Activated gamma-delta T cell treated with Interleukin-2 at 50 U/mL for 16 hours (primary cell): Measurements from ENCODE around the gene RASSF4.

Source experiments
- DNase-seq: peaks from one replicate; pipeline ENCODE4 v3.0.0-alpha.2; 2020

RASSF4 gene

DNA sequence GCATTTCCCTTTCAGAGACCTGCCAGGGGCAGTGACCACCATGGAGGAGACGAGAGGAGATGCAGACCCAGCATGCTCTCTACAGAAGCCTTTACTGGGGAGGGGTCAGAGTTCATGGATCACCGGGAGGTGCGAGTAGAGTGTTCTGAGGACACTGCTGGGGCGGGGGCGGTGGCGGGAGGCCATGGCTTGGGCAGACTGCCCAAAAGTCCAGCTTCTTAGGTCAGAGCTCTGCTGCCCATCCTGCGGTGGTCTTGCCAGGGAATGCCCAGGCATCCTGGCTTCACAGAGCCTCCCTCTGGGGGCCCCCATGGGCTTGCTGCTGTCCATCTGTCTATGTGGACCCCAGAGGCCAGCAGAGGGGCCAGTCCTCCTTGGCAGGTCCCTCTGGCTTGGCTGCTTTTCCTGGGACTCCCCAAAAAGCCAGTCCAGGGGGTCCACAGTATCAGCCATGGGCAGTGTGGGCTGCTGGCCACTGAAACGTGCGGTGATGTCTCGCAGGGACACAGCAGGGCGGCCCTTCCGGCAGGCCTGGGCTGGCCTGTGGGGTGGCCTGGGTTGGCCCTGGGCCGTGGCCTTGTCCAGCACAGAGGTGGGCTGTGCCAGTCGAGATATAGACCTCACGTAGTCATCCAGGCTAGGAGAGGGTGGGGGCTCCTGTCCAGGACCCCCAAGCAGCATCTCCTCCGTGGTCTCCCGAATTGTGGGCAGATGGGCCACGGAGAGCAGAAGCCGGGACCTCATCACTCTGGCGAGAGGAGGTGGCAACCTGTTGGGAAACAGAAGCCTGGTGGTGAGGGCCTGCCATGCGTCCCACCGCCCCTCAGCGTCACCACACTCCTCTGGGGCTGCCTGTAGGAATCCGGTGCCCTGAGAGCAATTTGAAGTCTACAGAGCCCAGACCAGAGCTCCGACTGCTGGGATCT is 17.9 kb downstream of the RASSF4 start:
- DNase-seq: no peak

DNA sequence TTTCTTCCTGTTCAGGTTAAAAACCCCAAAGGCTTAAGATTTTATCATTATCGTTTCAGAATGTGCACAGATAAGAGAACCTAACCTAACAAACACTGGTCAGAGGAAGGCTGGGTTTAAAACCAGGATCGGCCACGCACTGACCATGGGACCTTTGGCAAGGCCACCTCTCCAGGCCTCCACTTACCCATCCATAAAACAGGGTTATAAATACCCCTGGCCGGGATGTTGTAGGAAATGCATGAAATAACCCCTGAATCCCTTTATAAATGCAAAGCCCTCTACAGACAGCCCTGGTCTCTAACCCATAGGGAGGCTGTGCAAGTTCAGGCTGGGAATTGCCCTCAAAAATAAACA is 18.6 kb downstream of the RASSF4 start:
- no peak for DNase-seq

DNA sequence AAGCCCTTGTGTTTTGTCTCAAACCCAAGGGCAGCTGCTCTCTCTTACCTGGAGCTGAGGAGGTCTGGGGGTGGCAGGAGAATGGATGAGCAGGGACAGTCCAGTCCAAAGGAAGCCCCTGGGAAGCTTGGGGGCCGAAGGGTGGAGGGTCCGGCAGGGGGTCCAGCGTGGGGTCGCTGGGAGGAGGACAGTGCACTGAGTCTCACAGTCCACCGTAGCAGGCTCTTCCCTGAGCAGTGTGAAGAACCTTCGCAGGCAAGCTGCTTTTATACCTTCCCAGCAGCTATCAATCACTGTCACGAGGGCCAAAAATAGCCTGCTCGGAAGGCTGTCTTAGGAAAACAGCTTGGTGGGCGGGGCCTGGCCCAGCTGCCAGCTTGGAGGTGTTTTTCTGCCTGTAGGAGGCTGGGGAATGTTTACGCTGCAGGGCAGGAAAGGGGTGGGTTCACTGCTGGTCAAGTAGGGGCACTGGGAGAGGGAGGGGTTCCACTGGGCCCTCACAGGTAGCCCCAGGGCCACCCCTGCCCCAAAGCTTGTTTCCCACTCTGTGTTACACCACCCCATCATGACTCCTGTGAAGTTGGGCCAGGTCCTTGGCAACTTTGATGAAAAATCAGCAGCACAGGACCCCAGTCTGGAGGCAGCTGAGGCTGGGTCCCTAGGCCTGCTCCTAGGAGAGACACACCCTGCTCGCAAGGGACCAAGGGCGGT is 19.1 kb downstream of the RASSF4 start, which contains the start of gene DEPP1:
TSS of gene DEPP1 (minus strand) at position 240 of the 711 bp plus-strand sequence. CDS start 779 bp downstream, outside the sequence.
- no peak for DNase-seq

DNA sequence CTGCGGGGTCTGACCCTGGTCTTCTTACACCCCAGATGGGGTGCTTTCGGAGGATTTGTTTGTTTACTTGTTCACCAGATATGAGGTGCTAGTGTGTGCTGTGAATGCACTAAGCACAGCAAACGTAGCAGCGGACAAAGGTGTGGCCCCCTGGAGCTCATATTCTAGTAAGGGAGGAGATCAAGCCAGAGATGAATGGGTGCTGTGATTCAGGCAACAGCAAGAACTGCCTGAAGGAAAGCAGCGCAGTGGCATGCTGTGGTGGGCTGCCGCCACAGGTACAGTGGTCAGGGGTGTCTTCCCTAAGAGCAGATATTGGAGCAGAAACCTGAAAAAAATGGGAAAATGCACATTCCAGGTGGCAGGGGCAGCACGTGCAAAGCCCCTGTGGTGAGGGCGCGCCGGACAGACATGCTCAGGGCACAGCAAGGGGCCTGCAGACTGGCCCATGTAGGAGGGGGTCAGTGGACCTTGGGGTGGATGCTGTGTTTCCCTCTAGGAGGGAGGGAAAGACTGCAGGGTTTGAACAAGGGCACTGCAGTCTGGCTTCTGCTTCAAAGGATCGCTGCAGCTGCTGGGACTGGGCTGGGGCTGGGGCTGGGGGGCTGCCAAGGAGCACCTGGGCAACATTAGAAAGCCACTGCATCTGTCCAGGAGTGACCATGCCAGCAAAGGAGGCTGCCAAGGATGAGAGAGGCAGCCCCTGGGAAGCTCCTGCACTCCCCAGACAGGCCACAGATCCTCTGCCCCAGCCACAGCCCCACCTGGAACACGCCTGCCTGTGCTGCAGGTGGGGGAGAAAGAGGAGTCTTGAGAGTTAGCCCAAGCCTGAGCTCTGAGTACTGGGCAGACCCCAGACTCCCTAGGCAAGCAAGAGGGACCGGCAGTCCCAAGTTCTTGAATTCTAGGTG is 19.9 kb downstream of the RASSF4 start:
- DNase-seq: no peak

DNA sequence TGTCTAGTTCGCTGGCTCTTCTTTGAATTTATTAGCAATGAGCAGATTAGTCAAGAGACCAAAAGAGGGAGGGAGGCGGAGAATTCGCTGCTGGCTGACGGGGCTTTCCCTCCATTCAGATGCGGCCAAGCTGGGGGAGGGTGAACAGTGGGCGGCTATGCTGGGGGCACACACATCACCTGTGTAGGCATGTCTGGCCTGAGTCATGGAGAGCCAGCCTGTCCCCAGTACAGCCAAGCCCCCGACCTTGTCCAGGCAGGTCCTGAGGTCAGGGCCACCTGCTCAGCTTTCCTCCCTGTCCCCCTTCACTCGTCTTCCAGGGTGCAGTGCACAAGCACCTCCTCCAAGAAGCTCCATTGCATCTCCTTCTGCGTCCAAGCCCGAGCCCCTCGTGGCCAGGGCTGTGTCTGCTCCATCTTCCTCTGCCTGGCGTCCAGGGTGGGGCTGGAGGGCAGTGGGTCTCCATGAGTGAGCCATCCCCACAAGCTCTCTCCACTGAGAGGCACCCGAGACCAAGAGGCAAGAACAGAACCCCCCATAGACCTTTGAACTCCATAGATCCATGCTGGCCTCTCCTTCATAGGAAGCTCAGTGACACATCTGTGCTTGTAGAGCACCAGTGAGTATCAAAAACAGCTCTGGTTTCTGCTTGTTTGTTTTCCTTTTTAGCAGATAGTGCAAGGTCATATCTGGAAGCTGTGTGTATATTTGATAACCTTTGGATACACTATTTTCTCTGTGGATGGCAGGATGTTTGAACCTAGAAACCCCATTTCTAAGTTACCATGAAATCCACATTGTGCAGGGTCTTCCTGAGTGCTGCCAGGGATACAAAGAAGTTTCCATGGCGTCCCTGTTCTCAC is 20.9 kb downstream of the RASSF4 start:
- DNase-seq: no peak

- no peak for DNase-seq
Observed at GRCh38 chr10:44981172-44982113, 21.8 kb downstream of the RASSF4 start.

GRCh38 chr10:44982114-44982460 is 22.5 kb downstream of the RASSF4 start:
- DNase-seq: no peak

GRCh38 chr10:44982496-44982895 is 22.9 kb downstream of the RASSF4 start:
- no peak for DNase-seq

DNA sequence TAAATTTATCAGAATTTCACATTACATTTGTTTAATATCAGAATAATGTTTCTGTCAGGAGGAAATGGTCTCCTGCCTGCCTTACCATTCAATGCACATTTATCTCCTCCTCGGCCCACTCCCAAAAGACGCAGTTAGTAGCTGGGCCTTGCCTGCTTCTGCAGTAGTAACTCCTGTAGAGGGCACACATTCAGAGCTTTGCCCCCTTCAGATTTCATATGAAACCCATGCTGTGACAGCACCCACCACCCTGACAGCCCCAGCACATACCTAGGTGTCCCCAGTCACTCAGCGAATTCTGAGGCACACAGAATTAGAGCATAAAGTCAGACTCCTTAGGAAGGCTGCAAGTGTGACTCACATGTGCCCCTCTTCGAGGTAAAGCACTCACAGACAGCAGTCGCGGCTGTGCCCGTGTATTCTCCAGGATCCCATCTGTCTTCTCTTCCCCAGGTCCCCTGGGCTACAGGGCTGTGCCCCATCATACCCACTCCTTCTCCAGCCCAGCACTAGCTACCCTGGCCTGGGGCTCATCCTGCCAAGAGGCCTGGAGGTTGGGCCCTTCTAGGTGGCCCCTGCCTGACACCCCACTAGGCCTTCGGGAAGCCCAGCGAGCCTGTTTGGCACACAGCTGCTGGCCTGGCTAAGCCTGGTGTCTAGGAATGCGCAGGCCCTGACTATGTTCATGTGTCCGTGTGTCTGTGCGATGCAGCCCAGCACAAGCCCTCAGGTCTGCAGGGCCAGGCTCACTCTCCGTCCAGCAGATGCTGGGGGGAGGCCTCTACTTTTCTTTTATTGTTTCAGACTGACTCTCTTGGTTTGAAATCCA is 23.7 kb downstream of the RASSF4 start:
- DNase-seq: no peak

DNA sequence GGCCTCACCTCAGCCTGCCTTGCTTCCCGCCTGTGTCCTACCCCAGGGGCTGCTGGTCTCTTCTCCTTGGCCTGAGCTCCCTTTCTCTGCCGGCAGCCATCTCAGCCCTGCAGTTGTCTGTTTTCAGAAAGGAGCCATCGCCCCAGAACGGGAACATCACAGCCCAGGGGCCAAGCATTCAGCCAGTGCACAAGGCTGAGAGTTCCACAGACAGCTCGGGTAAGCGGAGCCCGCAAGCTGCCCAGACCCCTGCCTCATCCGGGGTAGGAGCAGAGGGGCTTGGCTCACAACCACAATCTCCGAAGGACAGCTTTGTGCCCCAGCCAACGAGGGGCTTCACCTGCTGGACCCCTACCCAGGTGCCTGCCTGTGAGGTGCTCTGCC is 24.3 kb downstream of the RASSF4 start:
- no peak for DNase-seq

- no peak for DNase-seq
Observed at GRCh38 chr10:44984671-44985101, 25.1 kb downstream of the RASSF4 start.

DNA sequence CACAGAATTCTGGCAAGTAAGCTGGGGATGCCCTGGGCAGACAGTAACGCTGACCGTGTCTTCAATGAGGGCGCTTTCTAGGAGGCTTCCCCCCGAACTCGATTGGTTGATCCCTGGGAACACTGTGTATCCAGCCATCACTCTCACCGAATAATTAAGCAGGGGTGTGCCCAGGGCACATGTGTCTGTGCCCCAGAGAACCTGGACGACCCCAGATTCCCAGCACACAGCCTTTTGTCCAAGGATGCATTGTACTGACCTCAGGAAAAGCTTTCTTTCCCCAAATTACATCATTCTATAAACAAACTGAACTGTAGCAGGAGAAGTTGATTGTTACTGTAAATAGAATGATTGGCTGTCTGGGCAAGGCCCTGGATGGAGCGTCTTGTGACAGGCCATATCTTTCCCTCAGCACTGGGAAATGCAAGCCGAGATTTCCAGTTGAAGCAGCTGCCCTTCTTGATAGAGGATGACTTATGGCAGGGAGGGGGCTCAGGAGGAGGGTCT is 25.6 kb downstream of the RASSF4 start:
- DNase-seq: no peak

DNA sequence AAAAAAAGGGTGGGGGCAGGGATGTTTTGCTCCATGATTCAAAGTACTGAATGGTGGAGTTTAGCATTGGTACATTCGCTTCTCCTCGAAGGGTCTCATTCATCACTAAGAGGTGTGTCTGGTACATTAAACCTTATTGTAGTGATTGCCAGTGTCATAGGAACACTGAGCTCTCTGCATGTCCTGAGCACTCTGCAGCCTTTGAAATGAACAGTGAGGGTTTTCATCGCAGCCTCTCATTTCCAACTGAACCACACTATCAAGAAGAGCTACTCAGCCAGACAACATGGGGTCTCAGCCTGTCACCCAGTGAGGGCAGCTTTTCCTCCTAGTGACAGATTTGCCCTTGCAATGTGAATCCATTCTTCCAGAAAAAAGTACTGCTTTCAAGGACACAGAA is 26.6 kb downstream of the RASSF4 start:
- no peak for DNase-seq

- DNase-seq: no peak
Observed at GRCh38 chr10:44986670-44987069, 27.1 kb downstream of the RASSF4 start.

DNA sequence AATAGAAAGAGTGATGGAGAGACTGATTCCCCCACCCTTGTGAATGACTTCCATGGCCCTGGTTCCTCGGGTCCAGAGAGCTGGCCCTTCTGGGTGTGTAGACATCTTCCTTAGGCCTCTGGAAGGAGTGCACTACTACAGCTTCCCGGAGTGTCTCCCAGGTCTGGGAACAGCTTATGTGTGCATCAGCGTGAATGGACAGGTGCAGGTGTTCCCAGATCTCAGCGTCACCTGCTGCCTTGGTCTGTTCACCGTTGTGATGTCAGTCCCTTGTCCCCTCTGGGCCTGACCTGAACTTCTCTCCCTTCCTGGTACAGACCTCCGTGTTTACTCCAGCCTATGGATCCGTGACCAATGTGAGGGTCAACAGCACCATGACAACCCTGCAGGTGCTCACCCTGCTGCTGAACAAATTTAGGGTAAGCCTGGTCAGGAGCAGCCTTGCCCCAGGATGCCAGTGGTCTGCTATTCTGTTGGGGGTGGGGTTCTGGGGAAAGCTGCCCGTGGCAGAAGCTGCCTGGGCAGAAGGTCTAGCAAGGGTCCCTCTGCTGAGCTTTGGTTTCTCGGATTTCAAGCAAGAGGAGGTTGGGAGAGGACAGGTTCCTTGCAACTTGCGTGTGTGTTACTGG is 29.5 kb downstream of the RASSF4 start:
- no peak for DNase-seq

GRCh38 chr10:44989597-44990301 is 30.1 kb downstream of the RASSF4 start:
- DNase-seq: no peak

DNA sequence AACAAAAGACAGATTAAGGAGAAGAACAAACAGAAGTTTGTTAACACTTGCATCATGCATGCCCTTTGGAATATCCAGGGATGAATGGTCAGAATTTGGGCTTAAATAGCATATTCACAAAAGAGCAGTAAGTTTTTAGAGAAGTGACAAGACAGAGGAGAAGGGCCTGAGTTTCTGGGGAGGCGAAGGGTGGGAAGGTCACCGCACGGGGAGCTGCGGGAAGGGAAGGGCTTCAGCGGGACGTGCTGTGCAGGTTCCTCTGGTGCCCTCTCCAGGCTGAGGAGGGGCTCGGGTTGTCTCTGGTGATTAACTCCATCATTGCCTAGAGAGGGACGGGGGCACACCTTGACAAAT is 30.7 kb downstream of the RASSF4 start:
- no peak for DNase-seq

- no peak for DNase-seq
Observed at GRCh38 chr10:44990965-44991364, 31.4 kb downstream of the RASSF4 start.

DNA sequence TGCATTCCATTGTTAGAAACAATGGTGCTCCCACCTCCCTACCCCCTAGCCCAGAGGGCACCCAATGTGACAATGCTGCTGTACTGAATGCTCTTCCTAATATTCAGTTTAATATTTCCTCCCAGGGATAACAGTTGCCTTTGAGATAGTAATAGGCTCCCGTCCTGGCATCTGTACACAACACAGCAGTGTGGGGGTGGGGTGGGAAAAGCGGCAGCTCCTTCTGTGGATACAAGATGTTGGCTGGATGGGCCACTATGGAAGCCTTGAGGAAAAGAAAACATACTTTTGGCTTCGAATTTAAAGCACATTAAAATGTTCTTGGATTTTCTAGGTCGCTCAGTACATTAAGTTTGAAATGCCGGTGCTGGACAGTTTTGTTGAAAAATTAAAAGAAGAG is 32.0 kb downstream of the RASSF4 start:
- DNase-seq: no peak
